GM12873 (cell line): ENCODE results near the gene ALOX5.

Experiments used
- CTCF ChIP-seq: IDR thresholded peaks from 2 replicates; pipeline ENCODE4 v1.5.1; 2012; ENCODE audit warnings: low read depth, mild to moderate bottlenecking, moderate library complexity, low read length, control low read depth; ENCODE audit not compliant: insufficient read depth; ENCODE audit errors: missing control alignments

Gene ALOX5

DNA sequence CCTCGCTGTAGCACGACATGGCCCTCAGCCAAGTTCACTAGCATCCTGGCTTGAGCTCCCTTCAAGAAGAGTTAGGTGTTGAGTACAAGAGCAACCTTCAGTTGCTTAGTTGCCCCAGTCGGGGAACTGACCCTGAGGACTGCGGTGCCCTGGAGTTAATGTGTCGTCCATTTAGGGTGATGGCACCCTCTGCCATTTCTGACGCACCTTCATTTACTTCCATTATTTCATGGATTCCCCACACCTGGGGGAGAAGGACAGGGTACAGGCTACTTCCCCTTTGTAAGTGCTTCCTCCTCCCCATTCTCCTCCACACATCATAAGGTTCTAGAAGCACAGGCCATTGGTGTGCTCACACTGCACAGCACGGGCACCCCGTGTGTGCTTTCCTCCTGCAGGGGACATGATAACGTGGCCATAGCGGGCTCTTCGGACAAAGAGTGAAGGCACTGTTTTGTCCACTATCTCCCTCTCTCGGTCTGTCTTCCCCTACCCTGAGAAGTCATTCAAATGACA is 1.8 kb downstream of the ALOX5 start:
- TF ChIP-seq CTCF, result no peak

DNA sequence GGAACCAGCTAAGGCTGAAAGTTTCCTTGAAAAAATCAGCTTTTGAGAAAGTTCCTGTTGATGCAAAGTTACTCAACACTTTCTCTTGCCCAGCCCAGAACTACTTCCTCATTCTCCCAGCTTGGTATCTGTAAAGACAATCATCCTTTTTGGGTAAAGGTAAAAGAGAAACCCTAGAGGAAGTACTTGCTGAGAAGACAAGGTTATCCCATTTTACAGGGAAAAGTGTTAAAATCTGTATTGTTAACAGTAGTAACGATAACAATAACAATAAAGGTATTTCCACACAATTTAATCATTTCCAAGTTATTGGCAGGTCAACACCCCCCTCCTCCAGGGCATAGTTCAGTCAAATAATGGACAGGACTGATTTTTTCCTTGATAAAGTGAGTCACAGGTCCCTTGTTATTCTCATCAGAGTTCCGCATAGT is 2.4 kb downstream of the ALOX5 start:
- TF ChIP-seq CTCF, result no peak

- no peak for TF ChIP-seq CTCF
Observed at GRCh38 chr10:45377321-45377720, 3.3 kb downstream of the ALOX5 start.

DNA sequence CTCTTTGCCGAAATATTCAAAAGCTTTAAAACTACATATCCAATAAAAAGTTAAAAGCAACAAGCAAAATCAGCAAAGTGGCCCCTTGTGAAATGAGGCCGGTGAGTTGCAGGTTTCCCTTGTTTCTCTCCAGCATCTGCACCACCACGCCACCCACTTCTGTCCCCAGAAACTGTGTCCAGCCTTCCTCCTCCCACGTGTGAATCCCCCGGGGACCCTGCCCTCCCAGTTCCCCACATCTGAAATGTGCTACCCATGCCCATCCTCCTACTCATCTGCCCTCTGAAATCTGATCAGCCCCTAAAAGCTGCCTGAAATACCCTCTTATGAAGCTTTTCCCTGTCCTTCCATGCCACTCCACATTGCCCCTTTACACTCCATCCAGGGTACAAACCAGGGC is 3.8 kb downstream of the ALOX5 start:
- TF ChIP-seq CTCF, result no peak

DNA sequence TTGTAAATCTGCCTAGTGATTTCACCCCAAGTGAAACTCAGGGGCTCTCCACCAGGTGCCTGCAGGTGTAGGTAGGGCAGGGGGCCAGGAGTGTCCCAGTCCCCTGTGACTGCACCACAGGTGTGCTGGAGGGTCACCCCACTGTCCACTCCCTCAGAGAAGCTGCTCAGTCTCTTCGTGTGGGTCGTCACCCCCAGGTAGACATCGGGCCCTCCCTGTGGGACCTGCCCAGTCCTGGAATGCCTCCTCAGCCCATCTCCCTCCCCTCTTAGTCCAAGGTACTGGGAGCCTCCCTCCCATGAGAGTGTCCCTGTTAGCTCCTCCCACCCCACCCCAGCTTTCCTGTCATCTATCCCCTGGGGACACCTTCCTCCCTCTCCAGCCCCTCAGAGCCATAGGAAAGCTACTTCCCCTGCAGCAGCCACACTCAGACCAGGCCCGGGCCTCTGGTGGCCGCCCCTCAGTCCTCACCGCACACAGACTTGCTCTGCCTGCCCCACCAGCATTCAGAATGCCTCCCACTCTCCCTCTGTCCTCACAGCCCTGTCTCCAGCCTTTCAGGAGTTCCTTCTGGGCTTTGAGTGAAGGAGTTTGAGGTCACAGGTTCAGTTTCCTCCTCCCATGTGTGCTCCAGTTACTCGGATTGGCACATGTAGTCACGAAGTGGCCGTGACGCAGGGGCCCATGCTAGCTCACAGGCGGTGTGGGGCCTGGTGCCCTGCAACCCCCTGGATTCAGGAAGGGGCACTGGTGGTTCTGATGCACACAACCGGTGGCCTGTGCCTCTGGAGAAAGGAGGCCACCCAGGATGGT is 5.1 kb downstream of the ALOX5 start:
- no peak for TF ChIP-seq CTCF

DNA sequence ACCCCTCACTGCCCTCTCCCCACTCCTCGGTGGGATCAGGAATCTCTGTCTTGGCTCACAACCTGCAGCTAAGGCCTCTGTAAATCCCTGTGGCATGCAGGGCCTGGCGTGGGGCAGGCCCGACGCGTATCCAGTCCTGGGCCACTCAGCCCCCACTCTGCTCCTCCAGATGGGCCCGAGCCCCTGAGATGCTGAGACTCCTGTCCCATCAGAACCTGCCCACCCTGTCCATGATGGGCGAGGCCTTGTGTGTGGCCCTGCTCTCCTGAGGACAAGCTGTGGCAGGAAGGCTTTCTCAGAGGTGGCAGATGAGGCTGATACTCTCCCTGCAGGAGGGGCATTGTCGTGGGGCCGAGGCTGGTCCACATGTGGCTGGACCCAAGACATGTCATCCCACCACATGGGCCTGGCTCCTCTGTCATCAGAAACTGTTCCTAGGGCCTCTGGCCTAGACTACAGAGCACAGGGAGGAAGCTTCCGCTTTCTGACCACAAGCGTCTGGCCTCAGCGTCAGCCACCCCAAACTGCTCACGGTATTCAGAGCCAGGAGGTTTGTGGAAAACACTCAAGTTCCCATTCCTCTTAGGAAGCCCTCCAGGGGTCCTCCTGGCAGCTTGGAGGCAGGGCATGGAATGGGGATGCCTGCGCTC is 6.0 kb downstream of the ALOX5 start:
- no peak for TF ChIP-seq CTCF

DNA sequence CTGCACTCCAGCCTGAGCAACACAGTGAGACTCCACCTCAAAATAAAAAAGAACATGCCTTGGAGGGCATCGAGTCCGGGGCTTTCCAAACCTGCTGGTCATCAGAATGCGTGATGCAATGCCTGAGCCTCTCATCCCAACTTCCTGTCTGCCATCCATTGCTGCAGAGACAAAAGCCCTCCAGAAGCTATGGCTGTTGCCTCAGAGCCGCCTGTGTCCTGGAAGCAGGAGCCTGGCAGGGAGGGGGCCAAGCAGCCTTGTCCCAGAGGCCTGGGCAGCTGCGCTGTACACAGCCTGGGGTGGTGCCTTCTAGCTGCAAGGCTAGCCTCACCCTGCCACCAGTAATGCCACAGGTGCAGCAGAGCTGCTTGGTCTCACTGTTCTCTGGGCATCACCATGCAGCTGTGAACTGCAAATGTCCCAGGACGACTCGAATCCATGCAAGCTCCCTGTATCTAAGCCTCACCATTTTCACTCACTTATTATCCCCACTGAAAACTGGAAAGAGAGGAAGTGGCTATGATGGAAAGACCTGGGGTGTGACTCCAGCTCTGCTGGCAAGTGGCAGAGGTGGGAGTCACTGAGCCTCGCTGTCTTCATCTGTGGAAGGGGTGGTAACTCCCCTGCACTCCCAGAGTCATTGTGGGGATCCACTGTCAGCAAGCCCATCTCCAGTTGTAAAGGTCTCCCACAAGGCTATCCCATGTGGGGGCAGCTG is 7.0 kb downstream of the ALOX5 start:
- TF ChIP-seq CTCF, result no peak
